HepG2 (cell line): Measurements from ENCODE around the gene PACSIN1.

Experiments
- CTCF ChIP-seq: sonication (generic); formaldehyde crosslinking; IDR thresholded peaks from 2 replicates; pipeline ENCODE4 v1.5.0; 2020; ENCODE audit warnings: mild to moderate bottlenecking, missing genetic modification reagents, moderate library complexity
- POLR2A ChIP-seq, 2 experiments: IDR thresholded peaks; 2 replicates each; pipeline ENCODE4 v1.6.1; 2011; ENCODE audit warnings: low read depth in 2 of 2, low read length in 2 of 2, mild to moderate bottlenecking in 1 of 2, moderate library complexity in 1 of 2; ENCODE audit not compliant: insufficient read depth in 1 of 2
- RFX5 ChIP-seq: IDR thresholded peaks from 2 replicates; pipeline ENCODE4 v1.6.1; 2011; ENCODE audit warnings: low read depth, low read length, improper control_type of control experiment

- TF ChIP-seq POLR2A (IDR thresholded peaks at IDR 0.05; ENCODE audit: insufficient read depth in 1 of 2, low read depth in 2 of 2, low read length in 2 of 2), result no peak
- no peak for TF ChIP-seq RFX5
- peak; percentile 87 for TF ChIP-seq CTCF (CRISPR knock-in tag)
Measured at GRCh38 chr6:34459899-34460593, 5.8 kb upstream of the PACSIN1 start.
